Measurements from ENCODE around the gene GSTO2.

Gene GSTO2

GRCh38 chr10:104300736-104301292 lies 31.8 kb downstream of the GSTO2 start:
- Histone ChIP-seq H3K4me2 (ENCODE audit: low read depth, low read length) (peak overlapping the region; percentile 49), H3K9me3 (replicated peaks; ENCODE audit: insufficient read depth, low read length) (no peaks in the 10 kb centered on the region), H3K27me3 (replicated peaks; ENCODE audit: insufficient read depth, low read length) (no peaks in the 10 kb centered on the region), H3K36me3 (replicated peaks; ENCODE audit: insufficient read depth, low read length) (no peaks in the 10 kb centered on the region), H3K4me1 (ENCODE audit: low read length) (peaks cover 18% of the 10 kb centered on the region), H3K79me2 (ENCODE audit: low read length) (no peaks in the 10 kb centered on the region), H4K20me1 (ENCODE audit: insufficient read depth, low read length) (no peaks in the 10 kb centered on the region), H3F3A (ENCODE audit: insufficient read depth, low read length) (peaks cover 15% of the 10 kb centered on the region; the same call in 1 of the 2 replicates), H2AFZ (ENCODE audit: low read length) (peak overlapping the region; percentile 81), H3K9ac (ENCODE audit: low read length) (peak overlapping the region; percentile 63), H3K27ac (ENCODE audit: low read length) (peak overlapping the region; percentile 85), H3K9me2 (replicated peaks; ENCODE audit: insufficient read depth, low read length) (no peaks in the 10 kb centered on the region), H3K4me3 (ENCODE audit: low read length) (peak overlapping the region; percentile 17; the same call in 1 of the 2 replicates)
- no peak for TF ChIP-seq EZH2phosphoT487 (IDR thresholded peaks at IDR 0.05; ENCODE audit: low read length)
- peak; percentile 56 for TF ChIP-seq CTCF (IDR thresholded peaks at IDR 0.05; ENCODE audit: low read length)
- peak; percentile 86 for DNase-seq

- H3K9ac ChIP-seq (ENCODE audit: low read length), result no peak overlapping the region
- H3K9me2 ChIP-seq (replicated peaks; ENCODE audit: insufficient read depth, low read length), result no peaks in the 10 kb centered on the region
- no peak overlapping the region for H3K27ac ChIP-seq (ENCODE audit: low read length)
- H3K9me3 ChIP-seq (replicated peaks; ENCODE audit: insufficient read depth, low read length), result no peaks in the 10 kb centered on the region
- H3K4me1 ChIP-seq (ENCODE audit: low read length), result peaks cover 18% of the 10 kb centered on the region
- no peaks in the 10 kb centered on the region for H3K79me2 ChIP-seq (ENCODE audit: low read length)
- no peaks in the 10 kb centered on the region for H4K20me1 ChIP-seq (ENCODE audit: insufficient read depth, low read length)
- no peak for DNase-seq
- no peak overlapping the region for H3K4me2 ChIP-seq (ENCODE audit: low read depth, low read length)
- no peak overlapping the region for H3K4me3 ChIP-seq (ENCODE audit: low read length)
- no peaks in the 10 kb centered on the region for H3K27me3 ChIP-seq (replicated peaks; ENCODE audit: insufficient read depth, low read length)
- H2AFZ ChIP-seq (ENCODE audit: low read length), result no peak overlapping the region
- H3K36me3 ChIP-seq (replicated peaks; ENCODE audit: insufficient read depth, low read length), result no peaks in the 10 kb centered on the region
- H3F3A ChIP-seq (ENCODE audit: insufficient read depth, low read length), result peaks cover 15% of the 10 kb centered on the region; the same call in 1 of the 2 replicates
- TF ChIP-seq EZH2 (optimal IDR thresholded peaks at IDR 0.05; ENCODE audit: low read depth, low read length) (no peak), EZH2phosphoT487 (IDR thresholded peaks at IDR 0.05; ENCODE audit: low read length) (no peak)
Measured at GRCh38 chr10:104301907-104302690, 33.1 kb downstream of the GSTO2 start.

- H3K4me3 ChIP-seq (ENCODE audit: low read length), result no peak overlapping the region
- H3K79me2 ChIP-seq (ENCODE audit: low read length), result no peaks in the 10 kb centered on the region
- no peak overlapping the region for H3K9ac ChIP-seq (ENCODE audit: low read length)
- no peaks in the 10 kb centered on the region for H4K20me1 ChIP-seq (ENCODE audit: insufficient read depth, low read length)
- TF ChIP-seq EZH2 (optimal IDR thresholded peaks at IDR 0.05; ENCODE audit: low read depth, low read length) (no peak), CTCF (IDR thresholded peaks at IDR 0.05; ENCODE audit: low read length) (no peak), EZH2phosphoT487 (IDR thresholded peaks at IDR 0.05; ENCODE audit: low read length) (no peak)
- no peaks in the 10 kb centered on the region for H3K9me2 ChIP-seq (replicated peaks; ENCODE audit: insufficient read depth, low read length)
- H3K4me2 ChIP-seq (ENCODE audit: low read depth, low read length), result no peak overlapping the region
- H3K36me3 ChIP-seq (replicated peaks; ENCODE audit: insufficient read depth, low read length), result no peaks in the 10 kb centered on the region
- peaks cover 33% of the 10 kb centered on the region for H3K4me1 ChIP-seq (ENCODE audit: low read length)
- no peaks in the 10 kb centered on the region for H3K27me3 ChIP-seq (replicated peaks; ENCODE audit: insufficient read depth, low read length)
- DNase-seq, result no peak
- H3F3A ChIP-seq (ENCODE audit: insufficient read depth, low read length), result peaks cover 26% of the 10 kb centered on the region; the same call in 1 of the 2 replicates
- no peak overlapping the region for H3K27ac ChIP-seq (ENCODE audit: low read length)
- H3K9me3 ChIP-seq (replicated peaks; ENCODE audit: insufficient read depth, low read length), result no peaks in the 10 kb centered on the region
- no peak overlapping the region for H2AFZ ChIP-seq (ENCODE audit: low read length)
Measured at GRCh38 chr10:104303594-104304355, 34.8 kb downstream of the GSTO2 start.

Measured in MM.1S (cell line).